Fibroblast of lung (primary cell): ENCODE results near the gene SUGCT. TPM values are rescaled to one million over a fixed set of nuclear protein-coding genes. Genes with fewer than 3 reads are reported as not detected.

Experiments
- DNase-seq, 2 donors: peaks; one replicate each; pipeline versions ENCODE4 v3.0.0 to v3.0.0-alpha.2; 2010; ENCODE audit warnings: low read depth in 2 of 2
- H2AFZ ChIP-seq: 2 replicates; pipeline ENCODE4 v1.5.1; 2012; ENCODE audit warnings: low read length, control low read depth, inconsistent platforms
- H3K27ac ChIP-seq: 2 replicates; pipeline ENCODE4 v1.5.1; 2011; ENCODE audit warnings: low read length, control low read depth; ENCODE audit not compliant: insufficient read depth
- H3K27me3 ChIP-seq: 2 replicates; pipeline ENCODE4 v1.5.1; 2011; ENCODE audit warnings: mild to moderate bottlenecking, low read length; ENCODE audit not compliant: control insufficient read depth, insufficient read depth
- H3K36me3 ChIP-seq: 2 replicates; pipeline ENCODE4 v1.5.1; 2011; ENCODE audit warnings: low read length; ENCODE audit not compliant: control insufficient read depth, insufficient read depth
- H3K4me1 ChIP-seq: 2 replicates; pipeline ENCODE4 v1.5.1; 2011; ENCODE audit warnings: low read length; ENCODE audit not compliant: control insufficient read depth, insufficient read depth; ENCODE audit errors: extremely low read depth
- H3K4me2 ChIP-seq: 2 replicates; pipeline ENCODE4 v1.5.1; 2011; ENCODE audit warnings: low read length, control low read depth; ENCODE audit not compliant: insufficient read depth; ENCODE audit errors: extremely low read depth
- H3K4me3 ChIP-seq, 4 experiments: fragments of 200-600 bp in 1 of 4; sonication (generic) in 1 of 4; replicated peaks in 1 of 4; 2 replicates each; pipeline ENCODE4 v1.5.1; 2011 to 2016; ENCODE audit warnings: low read length in 4 of 4, low read depth in 3 of 4, mild to moderate bottlenecking in 3 of 4, control low read depth in 2 of 4, inconsistent platforms in 1 of 4, mixed read lengths in 1 of 4; ENCODE audit not compliant: insufficient read depth in 1 of 4; ENCODE audit errors: control extremely low read depth in 1 of 4
- H3K79me2 ChIP-seq: 2 replicates; pipeline ENCODE4 v1.5.1; 2012; ENCODE audit warnings: mild to moderate bottlenecking, low read length, inconsistent platforms; ENCODE audit not compliant: control insufficient read depth, insufficient read depth
- H3K9ac ChIP-seq: 2 replicates; pipeline ENCODE4 v1.5.1; 2011; ENCODE audit warnings: mild to moderate bottlenecking, low read length, control low read depth; ENCODE audit not compliant: insufficient read depth
- H3K9me3 ChIP-seq: 2 replicates; pipeline ENCODE4 v1.5.1; 2012; ENCODE audit warnings: low read depth, low read length; ENCODE audit not compliant: control insufficient read depth, insufficient read depth
- H4K20me1 ChIP-seq: 2 replicates; pipeline ENCODE4 v1.5.1; 2011; ENCODE audit warnings: low read length; ENCODE audit not compliant: control insufficient read depth, insufficient read depth; ENCODE audit errors: extremely low read depth
- CTCF ChIP-seq, 2 donors: IDR thresholded peaks in 1 of 2; conservative IDR thresholded peaks in 1 of 2; 1 replicate in 1 of 2; 2 replicates in 1 of 2; pipeline ENCODE4 v1.5.1; 2011 to 2012; ENCODE audit warnings: low read length in 2 of 2, control low read depth in 1 of 2, inconsistent platforms in 1 of 2, low read depth in 1 of 2, mild to moderate bottlenecking in 1 of 2
- EZH2 ChIP-seq: IDR thresholded peaks from 2 replicates; pipeline ENCODE4 v1.5.1; 2012; ENCODE audit warnings: low read length, control low read depth, mild to moderate bottlenecking; ENCODE audit errors: missing control alignments
- polyA plus RNA-seq, 2 donors: library from polyadenylated mRNA; depleted of rRNA in 1 of 2; stranded (reverse) in 1 of 2; unstranded in 1 of 2; fragments of >200 nt; gene quantifications; 2 replicates each; pipeline ENCODE4 v1.2.1, GENCODE V29; 2011 to 2012; ENCODE audit warnings: missing spikeins in 1 of 2
- total RNA-seq: library from RNA; depleted of rRNA; stranded (reverse); fragments of >200 nt; gene quantifications from 2 replicates; pipeline ENCODE4 v1.2.1, GENCODE V29; 2014

SUGCT gene
- total and polyA plus RNA-seq, 2 donors (not counting 1 experiment from before 2014, with no cell fraction given) = 8.4 to 16.5 TPM

DNA sequence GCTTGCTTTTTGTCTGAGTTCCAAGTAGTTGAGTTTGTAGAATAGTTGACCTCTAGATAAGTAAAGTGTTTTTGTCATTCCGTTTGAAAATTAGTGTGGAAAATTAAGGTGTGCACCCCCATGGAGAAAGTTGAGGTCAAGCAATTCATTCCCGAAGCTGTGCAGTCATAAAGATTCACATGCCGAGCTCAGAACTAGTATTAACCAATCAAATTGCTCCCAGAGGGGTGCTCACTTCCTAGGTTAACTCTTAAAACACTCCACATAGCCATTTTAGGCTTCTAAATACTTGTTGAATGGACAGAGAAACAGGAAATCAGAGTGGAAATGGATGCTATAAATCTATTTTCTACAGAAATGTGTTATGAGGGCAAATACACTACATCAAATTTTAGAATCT lies 638.9 kb downstream of the SUGCT start:
- no peak overlapping the region for H3K4me2 ChIP-seq
- no peaks in the 10 kb centered on the region for H3K36me3 ChIP-seq
- no peak overlapping the region for H3K27ac ChIP-seq
- no peak for DNase-seq
- H3K27me3 ChIP-seq = no peaks in the 10 kb centered on the region
- H3K4me1 ChIP-seq = no peaks in the 10 kb centered on the region
- TF ChIP-seq EZH2 = no peak
- H3K79me2 ChIP-seq = no peaks in the 10 kb centered on the region
- no peaks in the 10 kb centered on the region for H3K9me3 ChIP-seq
- H3K9ac ChIP-seq = no peak overlapping the region
- H2AFZ ChIP-seq = no peak overlapping the region
- no peaks in the 10 kb centered on the region for H4K20me1 ChIP-seq
- no peak overlapping the region for H3K4me3 ChIP-seq

GRCh38 chr7:40775877-40776276 lies 641.1 kb downstream of the SUGCT start:
- H3K9me3 ChIP-seq = no peaks in the 10 kb centered on the region
- no peaks in the 10 kb centered on the region for H3K79me2 ChIP-seq
- H4K20me1 ChIP-seq = no peaks in the 10 kb centered on the region
- no peak overlapping the region for H3K4me3 ChIP-seq
- no peak overlapping the region for H3K4me2 ChIP-seq
- H3K36me3 ChIP-seq = no peaks in the 10 kb centered on the region
- no peaks in the 10 kb centered on the region for H3K27me3 ChIP-seq
- H3K9ac ChIP-seq = no peak overlapping the region
- no peaks in the 10 kb centered on the region for H3K4me1 ChIP-seq
- DNase-seq = no peak
- TF ChIP-seq CTCF (conservative IDR thresholded peaks at IDR 0.05 in 1 of 2, IDR thresholded peaks at IDR 0.05 in 1 of 2; ENCODE audit: low read depth in 1 of 2, low read length in 2 of 2) (no peak), EZH2 (no peak)
- no peak overlapping the region for H2AFZ ChIP-seq
- H3K27ac ChIP-seq = no peak overlapping the region

- Histone ChIP-seq H3K4me1 (no peaks in the 10 kb centered on the region), H3K9me3 (no peaks in the 10 kb centered on the region), H3K9ac (no peak overlapping the region), H3K27ac (no peak overlapping the region), H3K36me3 (no peaks in the 10 kb centered on the region), H3K79me2 (no peaks in the 10 kb centered on the region), H3K4me3 (no peak overlapping the region), H4K20me1 (no peaks in the 10 kb centered on the region), H3K27me3 (no peaks in the 10 kb centered on the region), H3K4me2 (no peak overlapping the region), H2AFZ (no peak overlapping the region)
- DNase-seq = no peak
- TF ChIP-seq CTCF (conservative IDR thresholded peaks at IDR 0.05 in 1 of 2, IDR thresholded peaks at IDR 0.05 in 1 of 2; ENCODE audit: low read depth in 1 of 2, low read length in 2 of 2) (no peak), EZH2 (no peak)
These were observed 643.0 kb downstream of the SUGCT start for GRCh38 chr7:40777730-40778312.
